Peyer's patch (tissue), 4 donors: ENCODE results near the gene EXOC3.

Experiments used
- CTCF ChIP-seq, 6 experiments: fragments of 450-650 bp in 4 of 6; fragments of 200-600 bp in 2 of 6; sonication (generic) in 1 of 6; IDR thresholded peaks; one replicate each; pipeline ENCODE4 v1.5.1; 2017 to 2019; ENCODE audit warnings: antibody characterized with exemption in 6 of 6, mild to moderate bottlenecking in 3 of 6, moderate library complexity in 1 of 6
- POLR2A ChIP-seq, 2 donors: fragments of 450-650 bp; IDR thresholded peaks; one replicate each; pipeline ENCODE4 v1.5.1; 2017; ENCODE audit warnings: antibody characterized with exemption in 2 of 2, mild to moderate bottlenecking in 2 of 2, moderate library complexity in 2 of 2

- TF ChIP-seq CTCF (IDR thresholded peaks at IDR 0.05) (no peak), POLR2A (IDR thresholded peaks at IDR 0.05) (no peak)
Observed at GRCh38 chr5:402615-403359, 40.2 kb upstream of the EXOC3 start.
